NCI-H1436 (cell line): Measurements from ENCODE around the gene FBXL17.

ENCODE experiments used
- DNase-seq: peaks from one replicate; lab custom pipeline; 2025; lab: John Stamatoyannopoulos, UW

FBXL17 gene

GRCh38 chr5:108373426-108373825 lies 8.5 kb downstream of the FBXL17 start:
- DNase-seq, result no peak

GRCh38 chr5:108372369-108372768 lies 9.5 kb downstream of the FBXL17 start:
- no peak for DNase-seq

DNA sequence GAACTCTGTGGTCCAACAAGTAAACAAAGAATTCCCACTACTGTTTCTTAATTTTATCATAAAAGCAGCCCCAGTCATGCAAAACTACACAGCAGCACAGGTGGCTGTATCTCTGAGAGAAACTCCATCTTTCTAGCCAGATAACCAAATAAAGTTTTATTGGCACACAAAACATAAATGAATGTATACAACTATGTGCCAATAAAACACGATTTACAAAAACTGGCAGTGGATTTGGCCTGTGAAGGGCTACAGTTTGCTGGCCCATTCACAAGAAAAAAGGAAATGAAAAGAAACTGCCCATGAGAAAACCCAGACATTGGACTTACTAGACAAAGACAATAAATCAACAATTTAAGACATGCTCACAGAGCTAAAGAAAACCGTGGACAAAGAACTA lies 10.6 kb downstream of the FBXL17 start:
- DNase-seq, result no peak

- DNase-seq, result no peak
Observed at GRCh38 chr5:108369167-108369566, 12.7 kb downstream of the FBXL17 start.

DNA sequence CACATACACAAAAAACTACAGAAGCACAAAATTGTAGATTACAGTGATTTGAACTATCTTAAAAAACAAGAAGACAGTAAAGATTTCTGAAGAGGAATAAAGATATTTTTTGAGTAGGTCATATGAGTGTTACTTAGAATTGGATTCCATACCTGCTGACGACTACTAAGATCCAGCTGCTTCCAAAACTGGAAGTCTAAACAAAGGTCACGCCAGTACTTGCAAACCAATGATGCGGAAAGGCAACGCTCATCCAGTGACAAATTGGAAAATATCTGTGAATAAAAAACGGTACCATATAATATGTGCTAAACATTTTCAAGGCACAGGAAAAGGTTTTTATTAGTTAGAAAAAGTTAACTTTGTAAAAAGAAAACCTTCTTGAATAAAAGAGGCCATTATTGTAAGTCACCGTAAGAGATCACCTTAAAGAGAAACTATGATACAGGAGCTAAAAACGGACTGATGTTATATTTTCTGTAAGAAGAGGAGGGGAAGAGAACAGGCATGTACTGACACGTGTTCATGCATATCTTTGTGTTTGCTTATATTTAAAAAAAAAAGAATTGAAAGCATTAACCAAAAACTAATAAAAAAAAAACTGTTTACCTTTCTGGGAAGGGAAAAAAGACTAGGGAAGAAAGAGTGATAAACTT lies 14.1 kb downstream of the FBXL17 start:
- DNase-seq, result no peak

GRCh38 chr5:108366500-108366899 lies 15.4 kb downstream of the FBXL17 start:
- no peak for DNase-seq

DNA sequence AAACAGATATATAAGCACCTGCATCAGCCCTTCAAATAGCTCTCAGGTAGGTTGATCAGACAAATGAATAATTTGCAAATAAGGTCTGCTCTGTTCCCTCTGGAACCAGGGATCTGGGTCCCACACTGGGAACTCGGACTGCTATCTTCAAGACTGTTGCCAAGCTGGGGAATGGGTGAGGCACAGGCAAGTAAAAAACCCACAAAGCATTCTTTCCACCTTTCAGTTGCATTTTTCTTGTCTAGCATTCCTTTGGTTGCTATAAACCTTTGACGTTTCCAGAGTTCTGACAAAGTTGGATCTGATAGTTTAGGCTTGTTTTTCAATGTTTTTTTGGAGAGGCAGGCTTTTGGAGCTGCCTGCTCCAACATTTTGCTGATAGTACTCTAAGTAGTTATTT lies 20.1 kb downstream of the FBXL17 start:
- no peak for DNase-seq

- DNase-seq, result no peak
Observed at GRCh38 chr5:108361239-108361638, 20.7 kb downstream of the FBXL17 start.

DNA sequence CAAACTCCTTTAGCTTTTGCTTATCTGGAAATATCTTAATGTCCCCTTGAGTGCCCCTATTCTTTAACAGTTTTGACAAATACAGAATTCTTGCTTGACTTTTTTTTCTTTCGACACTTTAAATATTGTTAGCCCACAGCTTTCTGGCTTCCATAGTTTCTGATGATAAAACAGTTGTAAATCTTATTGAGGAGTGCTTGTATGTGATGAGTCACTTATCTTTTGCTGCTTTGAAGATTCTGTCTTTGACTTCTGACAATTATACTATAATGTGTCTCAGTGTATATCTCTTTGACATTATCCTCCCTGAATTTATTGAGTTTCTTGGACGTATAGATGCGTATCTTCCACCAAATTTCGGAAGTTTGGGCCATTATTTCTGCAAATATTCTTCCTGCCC lies 21.6 kb downstream of the FBXL17 start:
- no peak for DNase-seq

DNA sequence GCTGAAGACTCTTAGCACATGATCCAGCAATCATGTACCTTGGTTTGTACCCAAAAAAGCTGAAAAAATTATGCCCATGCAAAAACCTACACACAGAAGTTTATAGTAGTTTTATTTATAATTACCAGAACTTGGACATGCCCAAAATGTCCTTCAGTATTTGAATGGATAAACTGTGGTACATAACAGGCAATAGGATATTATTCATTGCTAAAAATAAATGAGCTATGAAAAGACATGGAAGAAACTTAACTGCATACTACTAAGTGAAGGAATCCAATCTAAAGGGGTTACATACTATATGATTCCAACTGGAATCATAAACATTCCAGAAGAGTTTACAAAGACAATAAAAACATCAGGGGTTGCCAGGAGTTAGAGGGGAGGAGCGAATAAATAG lies 25.6 kb downstream of the FBXL17 start:
- DNase-seq, result no peak

DNA sequence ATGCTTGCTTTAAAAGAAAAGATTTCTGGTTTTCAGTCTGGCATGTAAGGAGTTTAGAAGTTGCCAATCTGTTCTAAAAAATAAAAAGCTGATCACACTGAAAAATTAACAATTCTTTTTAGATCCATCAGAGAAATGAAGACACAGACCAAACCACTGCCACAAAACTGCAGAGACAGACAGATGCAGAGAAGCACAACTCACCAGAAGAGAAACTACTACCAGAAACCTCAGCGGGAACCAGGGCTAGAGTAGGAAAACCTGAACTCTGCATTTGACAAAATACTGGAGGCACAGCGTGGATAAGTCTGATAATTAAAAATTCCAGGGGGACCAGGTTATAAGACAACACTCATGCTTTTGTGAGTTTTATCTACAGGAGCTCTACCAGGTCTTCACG lies 28.8 kb downstream of the FBXL17 start:
- DNase-seq, result no peak

- peak; percentile 60 for DNase-seq
Observed at GRCh38 chr5:108345541-108346171, 36.2 kb downstream of the FBXL17 start.

DNA sequence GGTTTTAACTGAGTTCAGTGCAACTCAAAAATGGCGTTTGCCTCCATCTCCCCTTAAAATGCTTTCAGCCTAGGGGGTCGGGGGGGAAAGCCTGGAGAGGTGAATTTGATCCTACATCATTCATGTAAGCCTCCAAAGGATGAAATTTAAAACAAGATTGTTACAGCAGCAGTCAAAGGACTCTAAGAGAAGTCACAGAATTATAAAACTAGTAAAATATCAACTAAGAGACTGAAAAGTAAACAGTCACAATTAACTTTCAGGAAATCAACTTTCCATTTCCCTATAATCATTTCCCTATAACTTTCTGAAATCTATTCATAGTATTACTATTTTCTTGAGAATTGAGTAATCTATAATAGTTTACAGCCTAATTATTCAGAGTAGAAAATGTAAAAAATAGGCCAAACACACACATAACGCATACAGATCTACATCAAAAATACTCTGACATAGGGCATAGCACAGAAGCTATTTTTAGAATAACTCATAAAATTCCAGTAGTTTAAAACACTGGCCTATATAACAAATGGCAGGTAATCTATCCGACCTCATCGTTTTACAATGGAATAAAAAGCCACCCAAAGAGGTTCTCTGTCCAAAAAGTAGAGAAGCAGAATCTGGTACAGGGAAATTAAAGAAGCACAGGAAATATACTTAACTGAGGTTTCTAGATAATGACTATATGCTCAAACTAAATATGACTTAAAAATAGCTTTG lies 37.6 kb downstream of the FBXL17 start:
- no peak for DNase-seq

DNA sequence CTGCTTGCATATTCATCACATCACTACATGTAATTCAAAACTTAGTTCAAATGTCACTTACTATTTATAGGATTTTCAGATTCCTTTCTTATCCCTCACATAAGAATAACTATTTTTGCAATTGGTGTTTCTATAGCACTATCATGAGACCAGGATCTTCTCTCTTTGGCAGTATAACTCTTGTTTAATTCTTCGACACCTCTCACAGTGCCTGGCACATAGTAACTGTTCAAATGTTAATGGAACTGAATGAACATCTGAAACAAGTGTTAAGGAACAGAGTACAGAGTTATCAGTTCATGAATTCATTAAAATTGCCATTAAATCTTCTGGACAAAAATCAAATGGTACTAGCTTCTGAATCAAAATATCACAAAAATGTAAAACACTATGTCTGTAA lies 40.0 kb downstream of the FBXL17 start:
- DNase-seq, result no peak

GRCh38 chr5:108340131-108340530 lies 41.8 kb downstream of the FBXL17 start:
- DNase-seq, result no peak

GRCh38 chr5:108339220-108339619 lies 42.7 kb downstream of the FBXL17 start:
- no peak for DNase-seq

GRCh38 chr5:108334225-108334624 lies 47.7 kb downstream of the FBXL17 start:
- DNase-seq, result no peak

DNA sequence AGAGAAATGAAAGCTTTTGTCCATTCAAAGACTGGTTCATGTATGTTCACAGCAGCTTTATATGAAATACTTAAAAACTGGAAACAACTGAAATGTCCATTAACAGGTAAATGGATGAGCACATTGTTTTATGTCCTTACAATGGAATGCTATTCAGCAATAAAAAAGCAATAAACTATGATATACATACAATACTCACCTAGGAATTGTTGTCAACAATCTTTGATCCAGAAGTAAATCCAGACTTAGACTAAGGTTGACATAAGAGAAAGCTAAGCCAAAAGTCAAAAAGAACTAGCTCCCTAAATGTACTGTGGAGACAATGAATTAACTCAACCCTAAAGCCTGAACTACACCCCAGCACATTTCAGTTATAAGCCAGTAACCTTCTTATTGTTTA lies 54.9 kb downstream of the FBXL17 start:
- no peak for DNase-seq

DNA sequence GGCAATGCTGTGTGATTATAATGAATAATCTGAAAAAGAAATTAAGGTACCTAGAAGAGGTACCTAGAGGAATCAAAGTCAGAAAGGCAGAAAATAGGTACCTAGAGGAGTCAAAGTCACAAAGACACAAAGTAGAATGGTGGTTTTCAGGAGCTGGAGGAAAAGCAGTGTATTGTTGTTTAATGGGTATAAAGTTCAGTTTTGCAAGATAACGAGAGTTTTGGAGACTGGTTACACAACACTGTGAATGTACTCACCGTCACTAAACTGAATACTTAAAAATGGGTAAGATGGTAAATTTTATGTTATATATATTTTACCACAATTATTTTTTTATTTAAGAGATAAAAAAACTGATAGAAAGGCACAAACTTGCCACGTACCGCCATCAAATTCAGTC lies 57.0 kb downstream of the FBXL17 start:
- DNase-seq, result no peak

DNA sequence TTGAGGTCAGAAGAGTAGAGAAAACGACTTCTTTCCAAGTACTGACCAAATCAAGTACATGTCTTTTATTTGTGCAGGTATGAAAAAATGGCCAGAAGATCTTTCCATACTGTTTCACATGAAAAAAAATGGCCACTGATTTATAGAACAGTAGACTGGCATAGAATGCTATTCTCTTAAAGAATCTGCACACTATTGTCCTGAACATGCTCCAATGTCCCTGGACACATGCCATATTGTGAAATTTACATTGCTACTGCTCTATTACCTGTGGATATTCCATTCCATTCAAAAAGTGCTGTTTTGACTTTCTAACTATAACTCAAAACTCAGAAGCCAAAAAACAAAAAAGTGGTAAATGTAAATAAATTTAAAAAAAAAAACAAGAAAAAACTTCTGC lies 60.6 kb downstream of the FBXL17 start:
- DNase-seq, result no peak

- no peak for DNase-seq
Observed at GRCh38 chr5:108320231-108320630, 61.7 kb downstream of the FBXL17 start.

- DNase-seq, result no peak
Observed at GRCh38 chr5:108315829-108316228, 66.1 kb downstream of the FBXL17 start.

DNA sequence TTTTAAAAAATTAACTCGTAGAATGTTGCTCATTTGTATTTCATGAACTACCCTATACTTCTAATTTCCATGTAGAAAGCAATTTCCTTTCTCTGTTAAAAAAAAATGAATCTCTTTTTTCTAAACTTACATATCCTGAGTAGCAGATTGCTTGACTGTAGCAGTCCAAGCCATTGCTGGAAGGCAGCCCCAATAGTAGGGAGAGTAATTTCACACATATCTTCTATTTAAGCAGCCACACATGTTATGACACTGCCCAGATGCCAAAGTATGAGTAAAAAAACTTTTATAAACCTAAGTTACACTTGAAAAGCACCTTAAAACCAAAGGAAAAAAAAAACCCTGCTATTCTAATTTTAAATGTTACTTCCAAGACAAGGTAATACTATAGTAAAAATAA lies 69.6 kb downstream of the FBXL17 start:
- DNase-seq, result no peak

DNA sequence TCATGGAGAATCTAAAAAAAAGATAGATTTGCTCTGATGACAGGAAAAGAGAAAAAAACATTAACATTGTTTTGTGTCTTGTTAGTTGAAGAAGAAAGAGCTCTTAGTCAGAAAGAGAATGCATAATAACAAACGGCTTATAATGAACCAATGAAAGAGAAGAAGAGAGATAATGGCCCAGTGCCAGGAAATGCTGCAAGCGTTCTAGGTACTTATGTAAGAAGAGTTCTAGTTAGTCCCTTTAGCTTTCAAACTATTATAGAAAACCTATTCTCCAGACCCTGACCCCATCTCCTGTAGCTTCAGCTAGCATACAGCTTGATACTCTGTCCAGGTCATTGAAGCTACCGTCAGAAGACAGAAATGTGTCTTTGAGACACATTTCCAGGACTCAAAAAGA lies 70.2 kb downstream of the FBXL17 start:
- DNase-seq, result no peak
